ENCODE data around the gene S100A6.

The S100A6 gene

DNA sequence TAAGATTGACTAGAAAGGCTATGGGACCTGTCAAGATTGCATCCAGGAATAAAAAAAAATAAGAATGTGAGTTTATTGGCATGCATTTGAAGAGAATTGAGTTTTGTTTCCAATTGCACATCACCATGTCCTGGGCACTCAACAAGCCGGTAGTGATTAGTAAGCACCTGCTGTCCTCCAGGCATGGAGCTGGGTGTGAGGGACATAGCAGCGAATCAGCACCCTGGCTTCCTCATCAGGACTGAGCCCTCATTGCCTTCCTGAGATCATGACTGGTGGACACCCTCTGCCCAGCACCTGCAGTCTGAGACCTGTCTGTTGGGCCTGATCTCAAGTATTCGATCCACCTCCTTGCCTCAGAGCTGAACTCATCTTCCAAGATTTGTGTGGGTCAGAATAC lies 26.8 kb downstream of the S100A6 start:
- Histone ChIP-seq H3K36me3 (ENCODE audit: control insufficient read depth in 1 of 2, insufficient read depth in 2 of 2, low read depth in 1 of 2, low read length in 2 of 2) (no peaks in the 10 kb centered on the region), H3K27ac (ENCODE audit: low read length, poor library complexity, severe bottlenecking) (no peak overlapping the region), H2BK15ac (ENCODE audit: low read depth, poor library complexity, severe bottlenecking) (no peak overlapping the region), H4K8ac (ENCODE audit: low read length) (no peak overlapping the region), H2AFZ (ENCODE audit: low read depth, low read length) (no peak overlapping the region), H3K4ac (ENCODE audit: low read depth in 1 of 2, low read length in 2 of 2) (no peak overlapping the region), H3K27me3 (ENCODE audit: control insufficient read depth in 1 of 2, insufficient read depth in 1 of 2, low read length in 2 of 2) (no peaks in the 10 kb centered on the region), H2AK5ac (ENCODE audit: low read length, severe bottlenecking) (peak overlapping the region; percentile 83), H3K14ac (ENCODE audit: low read length in 2 of 2) (no peak overlapping the region), H3K4me2 (ENCODE audit: low read length, poor library complexity, severe bottlenecking) (no peak overlapping the region), H2BK12ac (ENCODE audit: low read length in 2 of 2) (peak overlapping the region in 1 of 2 experiments; percentile 82), H3K4me3 (ENCODE audit: insufficient read depth in 1 of 2, low read depth in 1 of 2, low read length in 2 of 2) (no peak overlapping the region), H3K4me1 (ENCODE audit: control insufficient read depth, insufficient read depth, low read depth, low read length) (peaks cover 20% of the 10 kb centered on the region), H3K79me1 (replicated peaks; ENCODE audit: low read length, poor library complexity, severe bottlenecking) (no peaks in the 10 kb centered on the region), H3K18ac (ENCODE audit: low read depth in 1 of 2, low read length in 2 of 2) (no peak overlapping the region), H3K9me3 (ENCODE audit: control insufficient read depth, low read length) (no peaks in the 10 kb centered on the region), H2BK120ac (ENCODE audit: low read depth, low read length) (no peak overlapping the region), H3K9ac (ENCODE audit: low read length) (no peak overlapping the region), H4K91ac (ENCODE audit: low read length) (peak overlapping the region; percentile 43), H2BK5ac (ENCODE audit: low read depth, low read length, poor library complexity, severe bottlenecking) (no peak overlapping the region), H3K23ac (ENCODE audit: low read length in 2 of 2) (no peak overlapping the region)
- no peak for DNase-seq
- 98% methylated on average over 3 of the region's 3 CpGs for WGBS

DNA sequence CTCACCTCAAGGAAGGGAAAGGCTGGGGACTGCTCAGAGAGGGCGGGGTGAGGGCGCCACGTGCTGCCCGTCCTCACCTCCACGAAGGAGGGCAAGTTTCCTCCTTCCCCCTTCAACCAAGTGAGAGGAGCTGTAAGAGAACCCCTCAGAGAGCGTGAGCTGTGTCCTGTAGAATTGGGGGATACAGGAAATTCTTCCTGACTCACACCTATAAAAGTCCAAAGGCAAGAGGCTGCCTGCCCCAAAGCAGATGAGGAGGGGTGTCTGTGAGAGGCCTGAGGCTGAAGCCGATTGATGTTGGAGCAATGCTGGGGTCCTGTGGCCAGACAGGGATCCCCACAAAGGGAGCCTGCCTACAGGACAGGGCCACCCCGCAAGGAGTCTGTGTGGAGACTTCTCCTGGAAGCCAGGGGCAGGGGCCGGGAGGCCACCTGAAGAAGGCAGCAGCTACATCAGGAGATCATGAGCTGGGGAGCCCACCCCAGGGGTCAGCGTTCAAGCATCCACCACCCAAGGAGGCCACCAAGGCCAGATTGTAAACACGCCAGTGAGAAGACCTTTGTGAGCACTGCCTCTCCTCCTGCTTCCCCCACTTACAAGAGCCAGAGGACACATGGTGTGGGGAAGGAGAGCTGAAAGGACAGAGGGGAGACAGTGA lies 27.7 kb downstream of the S100A6 start:
- Histone ChIP-seq H3K9ac (ENCODE audit: low read length) (peak overlapping the region; percentile 77), H2AFZ (ENCODE audit: low read depth, low read length) (peak overlapping the region; percentile 47), H3K9me3 (ENCODE audit: control insufficient read depth, low read length) (no peaks in the 10 kb centered on the region), H2BK120ac (ENCODE audit: low read depth, low read length) (peak overlapping the region; percentile 73), H3K4me2 (ENCODE audit: low read length, poor library complexity, severe bottlenecking) (no peak overlapping the region), H3K23ac (ENCODE audit: low read length in 2 of 2) (peak overlapping the region in 1 of 2 experiments; percentile 74), H3K4me1 (ENCODE audit: control insufficient read depth, insufficient read depth, low read depth, low read length) (peaks cover 20% of the 10 kb centered on the region), H2BK15ac (ENCODE audit: low read depth, poor library complexity, severe bottlenecking) (no peak overlapping the region), H2AK5ac (ENCODE audit: low read length, severe bottlenecking) (peak overlapping the region; percentile 81), H4K8ac (ENCODE audit: low read length) (peak overlapping the region; percentile 75), H3K79me1 (replicated peaks; ENCODE audit: low read length, poor library complexity, severe bottlenecking) (no peaks in the 10 kb centered on the region), H3K27ac (ENCODE audit: low read length, poor library complexity, severe bottlenecking) (no peak overlapping the region), H3K4me3 (ENCODE audit: insufficient read depth in 1 of 2, low read depth in 1 of 2, low read length in 2 of 2) (peak overlapping the region in 1 of 2 experiments; percentile 58), H3K14ac (ENCODE audit: low read length in 2 of 2) (peak overlapping the region in 1 of 2 experiments; percentile 61), H3K36me3 (ENCODE audit: control insufficient read depth in 1 of 2, insufficient read depth in 2 of 2, low read depth in 1 of 2, low read length in 2 of 2) (no peaks in the 10 kb centered on the region), H3K4ac (ENCODE audit: low read depth in 1 of 2, low read length in 2 of 2) (peak overlapping the region; percentile 67 to 76), H2BK12ac (ENCODE audit: low read length in 2 of 2) (peak overlapping the region in 1 of 2 experiments; percentile 95), H2BK5ac (ENCODE audit: low read depth, low read length, poor library complexity, severe bottlenecking) (no peak overlapping the region), H3K18ac (ENCODE audit: low read depth in 1 of 2, low read length in 2 of 2) (peak overlapping the region in 1 of 2 experiments; percentile 49), H3K27me3 (ENCODE audit: control insufficient read depth in 1 of 2, insufficient read depth in 1 of 2, low read length in 2 of 2) (no peaks in the 10 kb centered on the region), H4K91ac (ENCODE audit: low read length) (peak overlapping the region; percentile 61)
- 91% methylated on average over 3 of the region's 11 CpGs for WGBS
- DNase-seq, result no peak

- no peak overlapping the region for H2BK5ac ChIP-seq (ENCODE audit: low read depth, low read length, poor library complexity, severe bottlenecking)
- peak overlapping the region; percentile 71 for H3K27ac ChIP-seq (ENCODE audit: low read length, poor library complexity, severe bottlenecking)
- peak; percentile 93 for DNase-seq
- H4K8ac ChIP-seq (ENCODE audit: low read length), result peak overlapping the region; percentile 83
- H3K4ac ChIP-seq (ENCODE audit: low read depth in 1 of 2, low read length in 2 of 2), result peak overlapping the region; percentile 73 to 78
- H3K4me1 ChIP-seq (ENCODE audit: control insufficient read depth, insufficient read depth, low read depth, low read length), result peaks cover 18% of the 10 kb centered on the region
- H3K9ac ChIP-seq (ENCODE audit: low read length), result peak overlapping the region; percentile 77
- H3K14ac ChIP-seq (ENCODE audit: low read length in 2 of 2), result peak overlapping the region in 1 of 2 experiments; percentile 55
- no peaks in the 10 kb centered on the region for H3K79me1 ChIP-seq (replicated peaks; ENCODE audit: low read length, poor library complexity, severe bottlenecking)
- H3K4me3 ChIP-seq (ENCODE audit: insufficient read depth in 1 of 2, low read depth in 1 of 2, low read length in 2 of 2), result peak overlapping the region in 1 of 2 experiments; percentile 58
- H2BK120ac ChIP-seq (ENCODE audit: low read depth, low read length), result peak overlapping the region; percentile 54
- no peak overlapping the region for H2AK5ac ChIP-seq (ENCODE audit: low read length, severe bottlenecking)
- H3K9me3 ChIP-seq (ENCODE audit: control insufficient read depth, low read length), result no peaks in the 10 kb centered on the region
- peak overlapping the region; percentile 44 for H2BK15ac ChIP-seq (ENCODE audit: low read depth, poor library complexity, severe bottlenecking)
- peak overlapping the region; percentile 50 to 86 for H3K18ac ChIP-seq (ENCODE audit: low read depth in 1 of 2, low read length in 2 of 2)
- H3K27me3 ChIP-seq (ENCODE audit: control insufficient read depth in 1 of 2, insufficient read depth in 1 of 2, low read length in 2 of 2), result no peaks in the 10 kb centered on the region
- peak overlapping the region; percentile 95 for H4K91ac ChIP-seq (ENCODE audit: low read length)
- H3K23ac ChIP-seq (ENCODE audit: low read length in 2 of 2), result no peak overlapping the region
- no peak overlapping the region for H3K4me2 ChIP-seq (ENCODE audit: low read length, poor library complexity, severe bottlenecking)
- H2AFZ ChIP-seq (ENCODE audit: low read depth, low read length), result peak overlapping the region; percentile 20
- 48% methylated on average over 7 of the region's 7 CpGs for WGBS
- peak overlapping the region; percentile 78 to 80 for H2BK12ac ChIP-seq (ENCODE audit: low read length in 2 of 2)
- no peaks in the 10 kb centered on the region for H3K36me3 ChIP-seq (ENCODE audit: control insufficient read depth in 1 of 2, insufficient read depth in 2 of 2, low read depth in 1 of 2, low read length in 2 of 2)
These were observed 28.9 kb downstream of the S100A6 start for GRCh38 chr1:153506831-153507413.

GRCh38 chr1:153506386-153506785 lies 29.4 kb downstream of the S100A6 start:
- no peak overlapping the region for H2BK15ac ChIP-seq (ENCODE audit: low read depth, poor library complexity, severe bottlenecking)
- no peaks in the 10 kb centered on the region for H3K36me3 ChIP-seq (ENCODE audit: control insufficient read depth in 1 of 2, insufficient read depth in 2 of 2, low read depth in 1 of 2, low read length in 2 of 2)
- no peak overlapping the region for H2AK5ac ChIP-seq (ENCODE audit: low read length, severe bottlenecking)
- H3K4me2 ChIP-seq (ENCODE audit: low read length, poor library complexity, severe bottlenecking), result no peak overlapping the region
- H2BK5ac ChIP-seq (ENCODE audit: low read depth, low read length, poor library complexity, severe bottlenecking), result no peak overlapping the region
- H3K4me1 ChIP-seq (ENCODE audit: control insufficient read depth, insufficient read depth, low read depth, low read length), result peaks cover 18% of the 10 kb centered on the region
- H4K91ac ChIP-seq (ENCODE audit: low read length), result no peak overlapping the region
- H3K18ac ChIP-seq (ENCODE audit: low read depth in 1 of 2, low read length in 2 of 2), result peak overlapping the region; percentile 22 to 65
- H2BK12ac ChIP-seq (ENCODE audit: low read length in 2 of 2), result peak overlapping the region in 1 of 2 experiments; percentile 4
- H3K9me3 ChIP-seq (ENCODE audit: control insufficient read depth, low read length), result no peaks in the 10 kb centered on the region
- H4K8ac ChIP-seq (ENCODE audit: low read length), result peak overlapping the region; percentile 81
- H2AFZ ChIP-seq (ENCODE audit: low read depth, low read length), result no peak overlapping the region
- WGBS, result 88% methylated on average over 5 of the region's 5 CpGs
- H3K23ac ChIP-seq (ENCODE audit: low read length in 2 of 2), result no peak overlapping the region
- H3K4me3 ChIP-seq (ENCODE audit: insufficient read depth in 1 of 2, low read depth in 1 of 2, low read length in 2 of 2), result peak overlapping the region in 1 of 2 experiments; percentile 46
- peak overlapping the region in 1 of 2 experiments; percentile 2 for H3K14ac ChIP-seq (ENCODE audit: low read length in 2 of 2)
- no peak overlapping the region for H3K4ac ChIP-seq (ENCODE audit: low read depth in 1 of 2, low read length in 2 of 2)
- no peak overlapping the region for H2BK120ac ChIP-seq (ENCODE audit: low read depth, low read length)
- no peak overlapping the region for H3K27ac ChIP-seq (ENCODE audit: low read length, poor library complexity, severe bottlenecking)
- H3K9ac ChIP-seq (ENCODE audit: low read length), result peak overlapping the region; percentile 77
- H3K79me1 ChIP-seq (replicated peaks; ENCODE audit: low read length, poor library complexity, severe bottlenecking), result no peaks in the 10 kb centered on the region
- H3K27me3 ChIP-seq (ENCODE audit: control insufficient read depth in 1 of 2, insufficient read depth in 1 of 2, low read length in 2 of 2), result no peaks in the 10 kb centered on the region
- no peak for DNase-seq

All from mesenchymal stem cell (in vitro differentiated cells and primary cell).